ENCODE data around the gene KRT76.

KRT76 gene

DNA sequence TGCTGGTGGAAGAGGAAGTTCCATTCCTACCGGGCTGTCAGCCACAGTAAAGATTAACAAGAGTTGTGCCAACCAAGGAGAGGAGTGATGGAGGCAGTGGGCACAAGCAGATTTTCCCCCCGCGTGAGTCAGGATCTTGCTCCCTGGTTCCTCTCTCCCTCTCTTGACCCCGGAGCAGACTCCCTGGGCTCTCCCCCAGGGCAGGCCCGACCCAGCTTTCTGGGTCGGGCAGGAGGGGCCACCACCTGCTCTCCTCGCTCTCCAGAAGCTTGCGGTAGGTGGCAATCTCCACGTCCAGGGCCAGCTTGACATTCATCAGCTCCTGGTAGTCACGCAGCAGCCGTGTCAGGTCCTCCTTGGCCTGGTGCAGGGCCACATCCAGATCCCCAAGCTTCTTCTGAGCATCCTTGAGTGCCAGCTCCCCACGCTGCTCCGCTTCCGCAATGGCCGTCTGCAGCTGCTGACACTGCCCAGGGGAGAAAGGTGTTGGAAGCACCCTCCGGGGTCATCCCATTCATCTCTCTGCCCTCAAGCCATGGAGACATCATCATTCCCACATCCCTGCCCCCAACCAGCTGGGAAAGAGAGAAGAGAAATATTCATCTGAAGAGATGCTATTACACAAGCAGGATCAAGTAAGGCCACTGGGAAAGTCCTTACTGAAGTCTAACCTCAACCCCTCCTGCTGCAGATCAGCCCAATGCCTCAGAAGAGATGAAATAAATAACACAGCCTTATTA lies 45.8 kb upstream of the KRT76 start:
- H3K27ac ChIP-seq (ENCODE audit: low read length): no peak overlapping the region

DNA sequence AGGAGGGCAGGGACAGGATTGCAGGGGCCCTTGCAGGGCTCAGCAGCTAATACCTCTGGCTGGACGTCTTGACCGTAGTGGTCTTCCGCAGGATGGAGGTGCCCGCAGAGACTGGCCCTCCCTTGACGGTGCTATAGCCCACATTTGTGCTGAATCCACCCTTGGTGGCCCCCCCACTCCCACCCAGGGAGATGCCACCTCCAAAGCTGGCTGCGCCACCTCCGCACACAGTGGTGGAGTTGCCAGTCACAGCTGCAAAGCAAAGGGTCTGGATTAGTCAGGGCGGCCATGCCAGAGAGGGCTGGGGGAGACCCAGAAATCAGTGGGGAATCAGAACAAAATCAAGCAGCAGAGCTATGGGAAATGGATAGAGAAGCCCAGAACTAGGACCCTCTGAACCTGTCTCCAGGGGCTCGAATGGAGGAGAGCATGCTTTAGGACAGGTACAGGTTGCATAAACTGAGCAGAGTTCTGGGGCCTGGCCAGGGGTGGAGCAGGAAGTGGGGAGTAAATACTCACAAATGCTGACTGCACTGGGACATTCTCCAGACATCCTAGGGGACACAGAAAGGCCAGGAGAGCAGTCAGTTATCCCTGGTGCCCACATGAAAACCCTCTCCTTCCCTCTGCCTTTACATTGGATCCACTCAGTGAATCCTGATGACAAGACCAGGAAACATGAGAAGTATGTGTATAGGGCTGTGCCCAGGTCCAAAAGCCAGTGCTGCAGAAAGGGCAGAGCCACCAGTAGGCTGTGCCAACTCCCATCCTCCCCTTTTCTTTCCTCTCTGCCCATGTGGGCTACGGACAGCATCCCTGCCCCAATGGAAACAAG lies 44.9 kb upstream of the KRT76 start:
- H3K9ac ChIP-seq (ENCODE audit: low read length): no peak overlapping the region
- no peaks in the 10 kb centered on the region for H3K9me3 ChIP-seq (ENCODE audit: insufficient read depth, low read length)
- H4K20me1 ChIP-seq (ENCODE audit: insufficient read depth, low read length): no peaks in the 10 kb centered on the region
- no peak overlapping the region for H2AFZ ChIP-seq (ENCODE audit: low read depth, low read length)
- H3K36me3 ChIP-seq (replicated peaks; ENCODE audit: low read depth, low read length): no peaks in the 10 kb centered on the region
- H3K4me2 ChIP-seq (ENCODE audit: low read length): no peak overlapping the region
- H3K27me3 ChIP-seq (ENCODE audit: low read depth, low read length): peaks cover 35% of the 10 kb centered on the region
- H3K79me2 ChIP-seq (ENCODE audit: low read length): no peaks in the 10 kb centered on the region
- H3K27ac ChIP-seq (ENCODE audit: low read length): no peak overlapping the region
- H3K4me3 ChIP-seq (ENCODE audit: low read length): no peak overlapping the region
- no peaks in the 10 kb centered on the region for H3K4me1 ChIP-seq (ENCODE audit: low read length)
- TF ChIP-seq, protein P1, sequence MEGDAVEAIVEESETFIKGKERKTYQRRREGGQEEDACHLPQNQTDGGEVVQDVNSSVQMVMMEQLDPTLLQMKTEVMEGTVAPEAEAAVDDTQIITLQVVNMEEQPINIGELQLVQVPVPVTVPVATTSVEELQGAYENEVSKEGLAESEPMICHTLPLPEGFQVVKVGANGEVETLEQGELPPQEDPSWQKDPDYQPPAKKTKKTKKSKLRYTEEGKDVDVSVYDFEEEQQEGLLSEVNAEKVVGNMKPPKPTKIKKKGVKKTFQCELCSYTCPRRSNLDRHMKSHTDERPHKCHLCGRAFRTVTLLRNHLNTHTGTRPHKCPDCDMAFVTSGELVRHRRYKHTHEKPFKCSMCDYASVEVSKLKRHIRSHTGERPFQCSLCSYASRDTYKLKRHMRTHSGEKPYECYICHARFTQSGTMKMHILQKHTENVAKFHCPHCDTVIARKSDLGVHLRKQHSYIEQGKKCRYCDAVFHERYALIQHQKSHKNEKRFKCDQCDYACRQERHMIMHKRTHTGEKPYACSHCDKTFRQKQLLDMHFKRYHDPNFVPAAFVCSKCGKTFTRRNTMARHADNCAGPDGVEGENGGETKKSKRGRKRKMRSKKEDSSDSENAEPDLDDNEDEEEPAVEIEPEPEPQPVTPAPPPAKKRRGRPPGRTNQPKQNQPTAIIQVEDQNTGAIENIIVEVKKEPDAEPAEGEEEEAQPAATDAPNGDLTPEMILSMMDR (IDR thresholded peaks at IDR 0.05; ENCODE audit: low read depth, low read length): no peak
- TF ChIP-seq EZH2phosphoT487 (IDR thresholded peaks at IDR 0.05; ENCODE audit: low read depth): no peak

More for the DNA sequence above, 45.8 kb upstream of the KRT76 start:
- Histone ChIP-seq H3K36me3 (replicated peaks; ENCODE audit: low read depth, low read length) (no peaks in the 10 kb centered on the region), H4K20me1 (ENCODE audit: insufficient read depth, low read length) (no peaks in the 10 kb centered on the region), H3K4me2 (ENCODE audit: low read length) (no peak overlapping the region), H3K27me3 (ENCODE audit: low read depth, low read length) (peaks cover 29% of the 10 kb centered on the region), H3K4me1 (ENCODE audit: low read length) (no peaks in the 10 kb centered on the region), H3K9ac (ENCODE audit: low read length) (no peak overlapping the region), H3K79me2 (ENCODE audit: low read length) (no peaks in the 10 kb centered on the region), H3K4me3 (ENCODE audit: low read length) (no peak overlapping the region), H3K9me3 (ENCODE audit: insufficient read depth, low read length) (no peaks in the 10 kb centered on the region), H2AFZ (ENCODE audit: low read depth, low read length) (no peak overlapping the region)
- TF ChIP-seq EZH2phosphoT487 (IDR thresholded peaks at IDR 0.05; ENCODE audit: low read depth): no peak

DNA sequence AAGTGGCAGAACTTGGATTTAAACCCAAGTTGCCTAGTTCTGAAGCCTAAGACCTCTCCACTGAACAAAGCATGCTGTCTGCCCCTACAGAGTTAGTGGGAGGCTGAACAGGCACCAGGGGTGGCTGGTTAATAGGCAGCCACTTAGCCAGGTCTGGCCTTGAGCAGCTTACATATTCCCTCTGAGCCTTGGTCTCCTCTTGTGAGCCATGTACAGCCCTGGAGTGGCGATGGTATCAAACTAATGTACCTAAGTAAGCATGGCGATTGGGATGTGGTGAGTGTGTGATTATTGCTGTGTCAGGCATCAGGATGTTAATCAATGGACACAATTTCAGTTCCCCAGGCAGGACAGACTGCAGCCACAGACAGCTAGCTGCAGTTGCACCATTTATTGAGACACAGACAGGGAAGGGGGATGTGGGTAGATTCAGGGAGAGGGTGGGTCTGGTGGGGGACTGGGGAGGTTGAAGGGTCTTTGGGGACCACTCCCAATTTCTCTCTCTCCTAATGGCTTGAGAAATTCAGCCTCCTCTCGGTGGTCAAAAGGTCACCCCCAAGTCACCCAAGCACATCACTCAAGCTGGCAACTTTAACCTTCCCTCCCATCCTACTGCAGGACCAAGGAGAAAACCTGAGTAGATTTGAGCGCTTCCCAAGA lies 44.1 kb upstream of the KRT76 start:
- no peak overlapping the region for H3K27ac ChIP-seq (ENCODE audit: low read length)
- peaks cover 35% of the 10 kb centered on the region for H3K27me3 ChIP-seq (ENCODE audit: low read depth, low read length)
- H4K20me1 ChIP-seq (ENCODE audit: insufficient read depth, low read length): no peaks in the 10 kb centered on the region
- no peak overlapping the region for H3K9ac ChIP-seq (ENCODE audit: low read length)
- no peaks in the 10 kb centered on the region for H3K9me3 ChIP-seq (ENCODE audit: insufficient read depth, low read length)
- H3K4me1 ChIP-seq (ENCODE audit: low read length): no peaks in the 10 kb centered on the region
- H3K4me2 ChIP-seq (ENCODE audit: low read length): no peak overlapping the region
- no peak overlapping the region for H2AFZ ChIP-seq (ENCODE audit: low read depth, low read length)
- no peaks in the 10 kb centered on the region for H3K79me2 ChIP-seq (ENCODE audit: low read length)
- TF ChIP-seq, protein P1 (IDR thresholded peaks at IDR 0.05; ENCODE audit: low read depth, low read length): no peak
- TF ChIP-seq EZH2phosphoT487 (IDR thresholded peaks at IDR 0.05; ENCODE audit: low read depth): no peak
- H3K4me3 ChIP-seq (ENCODE audit: low read length): no peak overlapping the region
- no peaks in the 10 kb centered on the region for H3K36me3 ChIP-seq (replicated peaks; ENCODE audit: low read depth, low read length)

DNA sequence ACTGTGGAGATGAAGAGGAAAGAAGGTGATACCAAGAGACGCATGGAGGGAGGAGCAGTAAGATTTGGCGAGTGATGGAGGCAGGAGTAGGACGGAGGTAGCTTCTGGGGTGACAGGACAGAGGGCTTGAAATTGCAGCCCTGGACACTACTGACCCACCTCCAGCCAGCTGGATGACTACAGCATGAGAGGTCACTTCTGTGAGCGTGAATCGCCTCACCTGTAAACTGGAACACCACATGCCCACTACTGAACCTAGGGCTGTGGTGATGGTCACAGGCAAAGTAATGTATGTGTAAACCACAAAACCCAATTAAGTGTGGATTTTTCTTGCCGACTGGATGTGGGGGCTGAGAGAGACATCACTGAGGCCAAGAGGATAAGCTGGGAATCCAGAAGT lies 43.4 kb upstream of the KRT76 start:
- Histone ChIP-seq H3K9me3 (ENCODE audit: insufficient read depth, low read length) (no peaks in the 10 kb centered on the region), H3K27ac (ENCODE audit: low read length) (no peak overlapping the region), H4K20me1 (ENCODE audit: insufficient read depth, low read length) (no peaks in the 10 kb centered on the region), H3K79me2 (ENCODE audit: low read length) (no peaks in the 10 kb centered on the region), H3K36me3 (replicated peaks; ENCODE audit: low read depth, low read length) (no peaks in the 10 kb centered on the region), H3K4me1 (ENCODE audit: low read length) (no peaks in the 10 kb centered on the region), H3K9ac (ENCODE audit: low read length) (no peak overlapping the region), H3K4me2 (ENCODE audit: low read length) (no peak overlapping the region), H3K4me3 (ENCODE audit: low read length) (no peak overlapping the region), H3K27me3 (ENCODE audit: low read depth, low read length) (peaks cover 35% of the 10 kb centered on the region), H2AFZ (ENCODE audit: low read depth, low read length) (no peak overlapping the region)
- no peak for TF ChIP-seq EZH2phosphoT487 (IDR thresholded peaks at IDR 0.05; ENCODE audit: low read depth)
- TF ChIP-seq, protein P1 (IDR thresholded peaks at IDR 0.05; ENCODE audit: low read depth, low read length): no peak
